GM19238 (cell line): Measurements from ENCODE around the gene MAEA.
"Not testable (repeated sequence)": the region's sequence is repeated elsewhere in the genome, so short reads cannot be mapped to it uniquely, and the experiment has no call there.

ENCODE experiments used
- DNase-seq: peaks from one replicate; pipeline ENCODE4 v3.0.0; 2011; ENCODE audit warnings: low spot score; ENCODE audit not compliant: insufficient read length

MAEA gene

DNA sequence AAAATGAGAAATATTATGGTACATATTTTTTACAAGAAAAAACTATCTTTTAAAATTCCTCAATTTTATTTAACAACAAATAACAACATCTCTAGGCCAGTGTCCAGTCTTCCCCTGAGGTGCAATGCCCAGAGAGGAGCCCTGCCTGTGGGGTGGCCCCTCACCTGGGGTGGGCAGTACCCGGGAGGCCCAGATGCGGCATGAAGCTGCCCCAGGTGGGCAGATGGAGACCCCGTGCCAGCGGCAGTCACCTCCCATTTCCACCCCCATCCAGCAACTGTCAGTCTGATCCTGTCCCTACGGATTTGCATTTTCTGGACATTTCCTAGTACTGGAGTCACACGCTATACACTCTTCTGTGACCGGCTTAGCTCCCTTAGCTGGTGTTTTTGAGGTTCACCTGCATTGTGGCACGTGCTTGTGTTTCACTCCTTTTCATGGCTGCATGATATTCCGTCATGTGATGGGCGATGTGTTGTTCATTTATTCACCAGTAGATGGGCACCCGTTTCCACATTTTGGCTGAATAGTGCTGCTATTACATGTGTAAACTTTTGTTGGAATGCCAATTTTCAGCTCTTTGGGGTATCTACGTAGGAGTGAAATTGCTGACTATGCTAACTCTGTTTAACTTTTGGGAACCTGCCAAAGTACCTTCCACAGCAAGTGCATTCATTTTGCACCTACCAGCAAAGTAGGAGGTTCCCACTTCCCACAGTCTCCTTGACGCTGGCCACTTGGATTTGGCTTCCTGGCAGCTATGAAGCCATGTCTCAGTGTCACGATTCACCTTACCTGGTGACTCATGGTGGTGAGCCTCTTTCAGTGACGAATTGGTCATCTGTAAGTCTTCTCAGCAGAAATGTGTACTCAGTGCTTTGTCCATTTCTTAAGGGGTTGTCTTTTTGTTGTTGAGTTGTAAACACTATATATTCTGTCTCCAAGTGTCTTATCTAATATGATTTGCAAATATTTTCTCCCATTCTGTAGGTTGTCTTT lies 11.7 kb upstream of the MAEA start:
- DNase-seq, result no peak

DNA sequence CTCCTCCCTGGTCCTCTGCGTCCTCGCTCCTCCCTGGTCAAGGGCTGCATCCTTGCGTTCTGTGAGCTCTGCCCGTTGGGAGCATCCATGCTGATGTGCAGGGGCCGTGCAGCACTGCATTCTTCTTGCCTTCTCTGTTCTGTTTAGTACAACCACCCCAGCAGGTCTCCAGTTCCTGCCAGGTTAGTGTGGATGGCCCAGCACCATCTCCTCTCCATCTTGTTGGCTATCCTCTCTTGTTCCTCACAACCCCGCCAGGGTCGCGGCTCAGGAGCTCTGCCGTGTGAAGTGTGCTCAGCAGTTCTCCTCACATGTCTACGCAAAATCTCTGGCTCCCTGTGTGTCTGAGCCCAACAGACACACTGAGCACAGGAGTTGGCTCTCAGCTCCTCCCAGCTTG lies 10.4 kb upstream of the MAEA start:
- DNase-seq, result no peak

DNA sequence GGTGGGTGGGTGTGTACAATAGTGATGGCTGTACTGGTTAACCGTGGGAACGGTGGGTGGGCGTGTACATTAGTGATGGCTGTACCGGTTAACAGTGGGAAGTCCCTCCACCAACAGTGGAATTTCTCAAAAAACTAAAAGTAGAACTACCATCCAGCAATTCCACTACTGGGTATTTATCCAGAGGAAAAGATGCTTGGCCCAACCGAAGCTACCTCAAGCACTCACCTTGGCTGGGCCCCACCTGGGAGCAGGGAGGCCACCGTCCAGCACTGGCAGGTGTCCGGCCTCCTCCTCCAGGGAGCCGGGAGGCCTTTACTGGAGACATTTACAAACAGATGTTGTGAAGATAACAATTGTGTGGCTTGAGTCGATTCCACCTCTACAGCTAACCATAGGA lies 6.0 kb upstream of the MAEA start:
- DNase-seq, result no peak

DNA sequence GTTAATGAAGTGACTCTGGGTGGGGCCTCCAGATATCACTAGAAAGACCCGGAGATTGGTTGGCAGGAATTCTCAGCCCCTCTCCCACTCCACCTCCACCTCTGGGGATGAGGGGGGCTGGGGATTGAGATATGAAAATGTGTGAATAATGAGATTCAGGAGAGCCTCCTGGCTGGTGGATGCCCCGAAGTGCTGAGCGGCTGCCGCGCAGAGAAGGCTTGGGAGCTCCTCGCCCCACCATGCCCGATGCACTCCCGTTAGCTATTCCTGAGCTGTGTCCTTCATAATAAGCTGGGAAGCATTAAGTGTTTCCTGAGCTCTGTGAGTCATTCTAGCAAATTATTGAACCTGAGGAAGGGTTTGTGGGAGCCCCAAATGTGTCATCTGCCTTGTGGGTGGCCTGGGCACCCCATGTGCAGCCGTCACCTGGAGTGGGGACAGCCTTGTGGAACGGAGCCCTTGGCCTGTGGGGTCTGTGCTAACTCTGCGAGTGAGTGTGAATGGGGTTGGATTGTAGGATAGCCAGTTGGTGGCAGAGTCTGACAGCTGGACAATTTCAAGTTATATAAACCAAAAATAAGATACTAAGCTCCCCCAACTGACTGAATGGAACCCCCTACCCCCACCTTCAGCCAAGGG lies 4.4 kb upstream of the MAEA start:
- no peak for DNase-seq

DNA sequence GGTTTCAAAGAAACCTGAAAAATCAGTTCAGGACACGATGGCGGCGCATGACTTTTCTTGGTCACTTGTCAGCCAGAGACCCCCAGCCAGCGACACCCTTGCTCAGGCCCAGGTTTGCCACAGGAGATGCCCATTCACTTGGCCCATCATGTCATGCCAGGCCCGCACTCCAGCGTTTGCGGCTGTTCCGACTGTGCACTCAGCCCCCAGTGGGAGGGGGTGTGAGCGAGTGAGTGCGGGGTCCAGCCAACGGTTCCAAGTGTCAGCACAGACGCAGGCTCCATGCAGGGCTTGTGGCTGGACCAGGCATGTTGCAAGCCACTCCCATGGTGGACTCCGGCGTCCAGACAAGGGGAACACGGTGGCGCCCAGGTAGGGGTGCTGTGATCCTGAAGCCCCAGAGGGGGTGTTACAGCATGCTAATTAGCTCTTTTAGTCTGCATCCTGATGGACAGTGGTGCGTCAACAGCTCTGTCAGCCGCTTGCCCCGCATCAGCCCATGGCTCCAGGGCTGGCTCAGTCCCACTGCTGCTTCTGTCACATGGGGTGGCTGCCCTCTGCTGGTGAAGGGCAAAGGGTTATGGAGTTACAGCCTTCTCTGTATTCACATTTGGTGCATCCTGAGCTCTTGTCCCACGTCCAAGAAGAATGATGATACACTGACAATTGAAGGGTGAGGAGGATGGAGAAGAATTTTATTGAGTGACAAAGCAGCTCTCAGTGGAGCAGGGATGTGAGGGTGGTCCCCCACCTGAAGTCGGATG lies 3.7 kb upstream of the MAEA start:
- no peak for DNase-seq

DNA sequence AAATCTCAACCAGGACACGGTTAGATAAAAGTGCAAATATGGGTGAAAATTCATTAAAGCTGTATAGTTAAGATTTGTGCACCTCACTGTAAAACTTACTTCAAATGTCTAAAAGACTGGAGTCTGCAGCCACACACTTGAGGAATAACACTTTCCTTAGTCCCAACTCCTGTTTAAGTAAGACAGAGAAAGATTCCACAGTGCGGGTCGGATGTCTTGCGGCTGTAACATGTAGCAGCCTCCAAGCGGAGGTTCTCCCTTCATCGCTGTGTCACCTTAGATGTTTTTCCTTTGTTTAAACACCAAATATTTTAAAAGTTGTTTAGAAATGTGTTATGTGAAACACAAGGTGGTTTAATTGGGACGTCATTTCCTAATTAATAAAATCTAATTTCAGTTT lies 905 bp upstream of the MAEA start:
- no peak for DNase-seq

DNA sequence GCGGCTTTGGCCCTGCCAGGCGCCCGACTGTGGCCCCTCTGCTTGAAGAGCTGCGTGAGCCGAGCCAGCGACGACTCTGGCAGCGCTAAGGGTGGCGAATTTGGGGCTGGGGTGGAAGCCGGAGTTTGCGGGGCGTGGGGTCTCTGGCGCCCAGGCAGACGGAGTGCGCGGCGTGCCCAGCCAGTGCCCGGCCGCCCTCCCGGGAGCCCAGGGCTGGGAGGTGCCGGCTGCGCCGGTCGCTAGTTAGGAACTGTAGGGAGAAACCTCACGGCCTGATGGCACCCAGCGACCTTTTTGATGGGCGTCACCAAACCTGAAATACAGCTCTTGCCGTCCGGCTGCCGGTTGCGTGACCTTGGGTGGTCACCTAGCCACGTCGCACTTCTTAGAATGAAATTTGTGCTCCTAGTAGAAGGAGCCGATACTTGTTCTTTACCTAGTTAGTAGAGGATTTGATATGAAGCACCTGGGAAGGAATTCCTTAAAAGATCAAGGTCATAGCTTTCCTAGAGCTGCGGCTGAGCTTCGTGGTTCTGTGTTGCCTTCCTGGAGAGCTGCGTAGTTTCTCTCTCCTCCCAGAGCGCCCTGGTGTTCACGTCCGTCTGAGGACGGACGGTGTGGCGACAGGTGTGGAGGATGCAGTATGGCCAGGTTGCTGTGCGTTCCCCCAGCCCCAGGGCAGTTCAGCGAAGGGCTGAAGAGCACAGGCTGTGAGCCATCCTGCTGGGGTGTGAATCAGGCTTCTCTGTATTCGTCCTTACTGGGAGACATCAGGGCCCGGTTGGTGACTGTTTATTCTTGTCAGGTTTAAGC lies 680 bp downstream of the MAEA start:
- no peak for DNase-seq

DNA sequence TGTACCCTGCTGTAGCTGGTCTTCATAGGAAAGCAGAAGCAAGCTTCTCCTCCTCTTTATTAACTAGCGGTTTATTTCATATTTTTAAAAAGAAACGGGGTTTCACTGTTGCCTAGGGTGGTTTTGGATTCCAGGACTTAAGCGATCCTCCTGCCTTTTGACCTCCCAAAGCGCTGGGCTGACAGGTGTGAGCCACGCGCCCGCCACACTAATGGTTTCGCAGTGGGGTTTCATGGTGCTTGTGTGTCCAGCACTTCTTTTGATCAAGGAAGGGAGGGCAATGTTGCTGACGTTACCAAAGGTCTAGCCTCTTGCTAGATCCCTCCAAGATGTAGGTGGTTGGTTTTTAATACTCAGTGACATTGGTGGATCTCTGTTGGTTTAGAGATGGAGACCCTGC lies 1.4 kb downstream of the MAEA start:
- no peak for DNase-seq

DNA sequence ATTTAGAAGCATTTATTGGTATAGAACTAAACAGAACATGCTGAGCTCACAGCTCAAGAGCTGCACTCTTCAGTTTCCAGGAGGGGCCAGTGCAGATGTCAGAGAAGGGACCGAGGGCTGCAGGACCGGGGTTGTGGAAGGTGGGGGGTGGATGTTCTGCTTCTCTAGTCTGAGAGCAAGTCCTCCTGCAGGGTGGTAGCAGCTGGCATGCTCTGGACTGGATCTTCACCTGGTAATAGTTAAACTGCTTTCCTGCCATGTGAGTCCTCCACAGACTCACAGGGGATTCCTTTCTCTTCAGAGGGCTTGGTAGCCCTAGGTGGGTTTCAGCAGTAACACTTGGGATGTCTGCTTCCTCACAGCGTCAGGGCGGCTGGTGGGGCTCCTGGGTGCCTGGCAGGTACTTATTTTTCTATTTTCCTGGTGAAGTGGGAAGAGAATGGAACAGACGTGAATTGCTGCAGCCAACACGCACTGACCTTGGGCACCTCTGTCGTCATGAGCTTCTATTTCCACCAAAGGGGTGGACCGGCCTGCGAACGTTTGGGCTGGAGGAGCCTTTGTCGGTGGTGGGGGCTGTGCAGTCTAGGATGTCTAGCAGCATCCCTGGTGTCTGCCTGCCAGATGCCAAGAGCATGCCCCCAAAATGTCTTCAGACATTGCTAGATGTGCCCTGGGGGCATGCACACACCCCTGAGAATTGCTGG lies 2.5 kb downstream of the MAEA start:
- no peak for DNase-seq

DNA sequence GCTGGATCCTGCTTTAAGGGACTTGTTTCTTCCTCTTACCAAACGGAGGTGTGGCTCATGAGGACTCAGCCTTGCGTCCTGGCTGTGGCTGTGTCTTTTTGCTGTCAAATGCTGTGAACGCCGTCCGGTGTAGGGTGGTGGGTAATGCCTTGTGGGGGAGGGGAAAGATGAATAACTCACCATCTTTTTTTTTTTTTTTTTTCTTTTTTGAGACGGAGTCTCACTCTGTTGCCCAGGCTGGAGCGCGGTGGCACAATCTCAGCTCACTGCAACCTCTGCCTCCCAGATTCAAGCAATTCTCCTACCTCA lies 3.0 kb downstream of the MAEA start:
- DNase-seq, result not testable (repeated sequence)

DNA sequence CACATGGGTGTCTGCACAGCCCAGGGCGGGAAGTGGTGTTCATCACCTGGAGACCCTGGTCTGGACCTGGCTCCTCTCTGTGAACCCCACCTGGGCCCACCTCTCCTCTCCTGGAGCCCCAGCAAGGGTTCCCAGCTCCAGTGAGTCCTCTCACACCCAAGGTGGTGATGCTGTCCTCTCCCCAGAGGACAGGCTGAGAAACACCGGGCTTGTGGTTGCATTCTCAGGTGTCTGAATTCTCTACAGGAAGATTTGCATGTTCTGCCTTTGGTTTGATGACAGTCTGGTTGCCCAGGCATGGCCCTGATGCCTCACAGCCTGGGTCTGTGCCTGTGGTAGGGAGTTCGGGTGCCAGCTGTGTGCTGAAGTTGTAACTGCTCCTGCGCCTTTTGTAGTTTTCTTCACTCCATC lies 3.8 kb downstream of the MAEA start:
- no peak for DNase-seq

DNA sequence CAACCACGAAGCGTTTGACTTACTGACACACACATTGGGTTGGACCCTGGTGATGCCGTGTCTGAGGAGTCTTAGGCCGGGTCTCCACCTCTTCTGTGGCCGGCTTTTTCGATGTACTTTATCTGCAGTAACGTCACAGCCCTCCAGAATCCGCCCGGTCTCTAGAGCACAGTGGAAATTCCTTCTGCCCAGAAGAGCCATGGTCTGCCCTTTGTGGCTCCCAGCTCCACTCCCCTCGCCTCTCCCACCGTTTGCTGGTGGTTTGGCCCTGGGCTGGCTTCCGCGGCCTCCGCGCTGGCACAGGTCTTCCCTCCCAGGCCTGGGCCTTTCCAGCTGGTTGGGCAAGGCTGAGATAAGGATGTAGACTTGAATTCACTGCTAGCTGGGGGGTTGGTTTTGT lies 4.3 kb downstream of the MAEA start:
- no peak for DNase-seq

DNA sequence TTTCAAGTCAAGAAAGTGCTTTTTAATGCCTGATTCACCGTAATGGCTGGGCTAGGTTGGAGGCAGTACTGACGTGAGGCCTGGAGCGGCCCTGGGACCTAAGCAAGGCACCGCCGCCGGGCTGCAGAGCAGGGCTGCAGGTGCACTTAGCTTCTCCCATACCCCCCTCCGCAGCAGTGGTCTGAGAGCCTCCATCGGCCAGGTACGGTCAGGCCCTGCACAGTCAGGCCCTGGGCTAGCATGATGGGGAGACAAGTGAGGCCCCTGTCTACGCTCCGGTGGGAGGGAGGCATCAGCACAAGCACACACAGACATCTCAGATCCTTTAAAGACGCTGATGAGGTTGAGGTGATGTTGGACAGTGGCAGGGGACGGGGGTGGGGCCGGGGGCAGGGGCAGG lies 4.7 kb downstream of the MAEA start:
- no peak for DNase-seq

DNA sequence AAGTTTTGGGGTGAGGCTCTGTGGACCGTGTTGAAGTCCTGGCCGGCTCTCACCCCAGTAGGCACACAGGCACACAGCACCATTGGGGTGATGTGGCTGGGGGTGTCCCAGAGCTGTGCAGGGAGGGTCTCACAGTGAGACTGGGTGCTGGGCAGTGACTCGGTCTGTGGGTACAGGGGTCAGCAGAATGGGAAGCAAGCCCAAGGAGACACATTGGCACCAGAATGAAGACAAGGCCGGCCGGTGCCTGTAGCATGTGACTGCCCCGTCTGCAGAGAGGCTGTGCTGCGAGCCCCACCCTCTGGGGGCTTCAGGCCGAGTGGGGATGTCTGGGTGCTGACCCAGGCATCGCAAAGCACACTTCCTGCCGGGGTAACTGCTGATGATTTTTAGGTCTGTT lies 5.2 kb downstream of the MAEA start:
- no peak for DNase-seq

DNA sequence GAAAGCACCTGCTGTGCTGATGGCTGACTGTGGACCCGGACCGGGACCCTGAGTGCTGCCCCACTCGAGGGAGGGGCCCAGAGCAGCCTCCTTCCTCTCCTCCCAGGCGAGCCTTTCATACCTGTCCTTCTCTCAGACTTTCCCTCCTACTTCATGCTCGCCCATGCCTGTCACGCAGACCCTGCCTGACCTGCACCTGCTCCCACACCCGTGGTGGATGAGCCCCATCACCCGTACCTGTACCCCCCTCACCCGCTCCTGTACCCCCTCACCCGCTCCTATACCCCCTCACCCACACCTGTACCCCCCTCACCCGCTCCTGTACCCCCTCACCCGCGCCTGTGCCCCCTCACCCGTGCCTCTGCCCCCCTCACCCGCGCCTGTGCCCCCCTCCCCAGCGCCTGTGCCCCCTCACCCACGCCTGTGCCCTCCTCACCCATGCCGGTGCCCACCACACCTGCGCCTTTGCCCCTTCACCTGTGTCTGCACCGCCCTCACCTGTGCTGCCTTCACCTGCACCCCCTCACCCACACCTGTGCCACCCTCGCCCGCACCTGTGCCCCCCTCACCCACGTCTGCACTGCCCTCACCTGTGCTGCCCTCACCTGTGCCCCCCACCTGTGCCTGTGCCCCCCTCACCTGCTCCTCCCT lies 5.8 kb downstream of the MAEA start:
- no peak for DNase-seq

DNA sequence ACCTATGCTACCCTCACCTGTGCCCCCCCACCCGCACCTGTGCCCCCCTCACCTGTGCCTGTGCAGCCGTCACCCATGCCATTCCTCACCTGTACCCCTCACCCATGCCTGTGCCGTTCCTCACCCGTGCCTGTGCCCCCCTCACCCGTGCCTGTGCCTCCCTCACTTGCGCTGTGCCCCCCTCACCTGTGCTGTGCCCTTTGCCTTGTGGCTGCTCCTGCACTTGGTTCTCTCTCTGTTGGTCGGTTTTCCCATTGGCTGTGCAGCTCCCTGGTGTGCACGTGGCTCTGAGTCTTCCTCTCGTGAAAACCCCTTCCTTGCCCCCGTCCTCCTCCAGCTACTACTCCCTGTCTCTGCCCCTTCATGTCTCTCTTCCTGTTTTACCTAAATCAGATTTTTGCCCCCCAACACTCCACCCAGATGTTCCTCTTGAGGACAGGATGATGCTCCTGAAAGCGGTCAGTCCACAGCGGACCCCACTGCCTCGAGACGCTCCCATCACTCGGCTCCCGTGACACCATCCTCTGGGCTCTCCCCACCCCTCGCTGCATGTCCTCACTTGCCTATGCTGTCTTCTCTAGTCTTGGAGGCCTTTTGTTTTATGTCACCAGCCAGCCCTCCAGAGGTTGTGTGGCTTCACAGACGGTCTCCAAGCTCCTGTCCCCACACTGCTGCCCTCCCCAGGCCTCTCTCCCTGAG lies 6.8 kb downstream of the MAEA start:
- no peak for DNase-seq

DNA sequence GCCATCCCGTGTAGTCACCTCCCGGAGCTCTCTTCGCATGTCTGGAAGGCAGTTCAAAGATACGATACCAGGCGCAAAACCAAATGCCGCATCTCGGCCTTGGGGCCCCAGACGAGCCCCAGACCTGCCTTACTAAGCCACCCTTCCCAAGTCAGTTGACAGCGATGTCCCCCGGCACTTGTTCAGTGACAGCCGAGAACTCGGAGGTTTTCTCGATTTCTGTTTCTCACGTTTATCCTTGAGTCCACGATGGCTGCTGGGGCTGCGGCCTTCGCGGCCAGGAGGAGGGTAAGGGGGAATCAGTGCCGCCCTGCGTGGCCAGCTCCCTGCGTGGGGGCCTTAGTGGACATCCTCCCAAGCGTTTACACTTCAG lies 7.3 kb downstream of the MAEA start:
- no peak for DNase-seq

DNA sequence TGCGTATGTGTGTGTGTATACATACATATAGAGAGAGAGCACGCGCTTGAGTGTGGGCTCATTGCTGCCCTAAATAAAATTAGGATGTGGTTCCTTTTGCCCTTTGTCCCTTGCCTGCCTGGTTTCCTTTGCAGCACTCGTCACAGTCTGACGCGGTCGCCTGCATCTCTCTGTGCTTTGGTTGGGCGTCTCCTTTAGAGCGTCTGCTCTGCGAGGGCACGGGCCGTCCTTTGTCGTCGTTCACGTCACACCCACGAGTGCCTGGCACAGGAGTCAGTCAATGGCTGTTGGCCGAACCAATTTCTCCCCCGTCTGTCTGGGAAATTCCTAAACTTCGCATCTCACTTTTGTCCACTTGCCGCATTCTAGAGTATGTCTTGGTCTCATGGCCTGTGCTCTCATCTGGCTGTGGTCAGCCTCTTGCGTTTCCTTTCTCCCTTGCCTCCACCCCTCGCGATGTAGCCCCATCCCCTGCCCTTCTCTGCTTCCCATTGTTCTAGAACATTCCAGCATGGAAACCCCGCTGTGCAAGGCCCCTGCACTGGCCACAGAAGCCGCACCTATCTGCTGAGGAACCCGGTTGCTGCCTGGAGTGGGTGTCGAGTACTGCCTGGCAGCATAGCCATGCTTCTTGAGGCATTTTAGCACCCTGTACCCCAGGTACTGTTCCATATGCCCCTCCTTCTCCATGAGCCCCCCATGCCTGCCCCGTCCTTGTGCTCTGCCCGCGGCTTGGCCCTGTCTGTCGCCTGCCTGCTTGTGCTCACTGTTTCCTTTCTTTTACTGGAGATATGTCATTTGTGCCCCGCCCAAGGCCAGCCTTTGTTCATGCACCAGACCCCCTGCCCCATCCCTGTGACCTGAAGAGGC lies 8.0 kb downstream of the MAEA start:
- DNase-seq, result no peak

DNA sequence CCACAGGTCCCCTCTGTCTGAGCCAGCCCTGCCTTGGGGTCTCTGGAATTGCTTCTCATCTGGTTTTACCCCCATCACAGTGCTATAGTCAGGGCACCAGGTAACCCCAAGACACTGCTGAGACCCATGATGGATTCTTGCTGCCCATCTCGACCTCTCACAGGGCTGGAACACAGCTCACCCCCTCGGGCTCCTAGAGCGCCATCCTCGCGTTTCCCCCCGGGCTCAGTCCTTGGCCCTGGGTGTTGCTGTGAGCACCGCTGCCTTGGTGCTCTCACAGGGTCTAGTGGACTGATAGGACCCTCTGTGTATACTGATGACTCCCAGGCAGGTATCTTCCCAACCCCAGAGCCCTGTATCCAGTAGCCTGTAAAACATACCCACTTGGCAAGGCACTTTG lies 8.8 kb downstream of the MAEA start:
- no peak for DNase-seq
